ENCODE measurements around the gene CTSG. TPM values are rescaled to one million over a fixed set of nuclear protein-coding genes. Genes with fewer than 3 reads are reported as not detected.
"Not testable (repeated sequence)": the region's sequence is repeated elsewhere in the genome, so short reads cannot be mapped to it uniquely, and the experiment has no call there.

CTSG gene, protein sequence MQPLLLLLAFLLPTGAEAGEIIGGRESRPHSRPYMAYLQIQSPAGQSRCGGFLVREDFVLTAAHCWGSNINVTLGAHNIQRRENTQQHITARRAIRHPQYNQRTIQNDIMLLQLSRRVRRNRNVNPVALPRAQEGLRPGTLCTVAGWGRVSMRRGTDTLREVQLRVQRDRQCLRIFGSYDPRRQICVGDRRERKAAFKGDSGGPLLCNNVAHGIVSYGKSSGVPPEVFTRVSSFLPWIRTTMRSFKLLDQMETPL
- 2.2 TPM for total RNA-seq
- long read RNA-seq, partial matches to known transcripts: 0 of 2 reads
- long read RNA-seq, other reads (novel, unspliced or antisense): 0 of 2 reads

DNA sequence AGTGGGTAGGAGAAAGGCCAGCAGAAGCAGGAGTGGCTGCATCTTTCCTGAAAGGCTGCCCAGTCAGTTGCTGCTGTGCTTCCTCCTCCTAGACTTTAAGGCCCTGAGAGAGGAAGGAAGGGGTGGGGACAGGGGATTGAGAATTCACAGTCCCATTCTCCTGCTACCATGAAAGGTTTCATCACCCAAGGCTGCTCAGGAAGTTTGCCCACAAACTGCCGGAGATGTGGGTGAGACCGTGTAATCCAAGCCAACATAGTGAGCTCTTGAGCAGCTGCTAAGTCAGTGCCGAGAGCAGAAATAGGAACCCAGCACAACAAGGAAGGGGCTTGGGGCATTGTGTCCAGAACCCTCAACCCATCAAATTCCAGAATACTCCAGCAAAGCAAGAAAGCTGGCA, at the start of gene CTSG:
TSS of gene CTSG (minus strand) at position 69 of the 400 bp plus-strand sequence. CDS start at position 42, 27 bp downstream.
- intact Hi-C loops (cut with DNase I): no loop called here
- DNase-seq (ENCODE audit: low spot score): no peak

DNA sequence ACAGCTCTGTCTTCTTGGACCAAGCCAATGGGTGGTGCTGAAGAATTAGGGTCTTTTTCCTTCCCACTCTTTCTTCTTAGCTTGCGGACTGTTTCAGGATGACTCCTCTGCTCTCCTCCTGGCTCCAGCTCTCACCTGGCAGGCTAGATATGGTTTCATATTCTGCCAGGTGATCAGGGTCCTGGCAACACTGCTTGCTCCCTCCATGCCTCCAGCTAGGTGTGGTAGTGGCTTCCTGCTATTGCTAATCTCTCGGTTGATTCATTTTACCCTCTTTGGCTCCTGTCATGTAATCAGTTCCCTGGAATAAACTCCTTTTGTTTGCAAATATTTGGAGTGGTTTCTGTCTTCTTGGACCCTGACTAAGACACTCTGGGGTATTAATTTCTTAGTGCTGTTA, 37.7 kb upstream of the CTSG start:
- no peak for DNase-seq (ENCODE audit: low spot score)
- intact Hi-C loops (cut with DNase I): no loop called here

DNA sequence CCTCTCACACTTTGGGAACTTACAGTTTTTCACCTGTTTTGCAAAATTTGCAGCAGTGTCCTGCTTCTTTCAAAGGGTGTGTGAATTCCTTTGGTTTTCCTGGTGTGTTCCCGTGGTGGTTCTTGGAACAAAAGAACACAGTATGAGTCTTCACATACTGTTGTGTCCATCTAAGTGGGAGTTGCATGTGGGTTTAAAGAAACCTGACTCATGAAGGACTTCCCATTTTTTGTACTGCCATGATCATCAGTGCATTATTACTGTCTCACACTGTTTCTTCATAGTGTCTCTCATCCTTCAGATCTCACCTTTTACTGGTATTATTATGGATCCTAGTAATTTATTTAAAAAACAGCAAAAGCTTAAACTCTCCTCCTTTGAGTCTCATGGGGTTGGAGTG, 37.2 kb upstream of the CTSG start:
- DNase-seq (ENCODE audit: low spot score): no peak
- intact Hi-C loops (cut with DNase I): no loop called here

DNA sequence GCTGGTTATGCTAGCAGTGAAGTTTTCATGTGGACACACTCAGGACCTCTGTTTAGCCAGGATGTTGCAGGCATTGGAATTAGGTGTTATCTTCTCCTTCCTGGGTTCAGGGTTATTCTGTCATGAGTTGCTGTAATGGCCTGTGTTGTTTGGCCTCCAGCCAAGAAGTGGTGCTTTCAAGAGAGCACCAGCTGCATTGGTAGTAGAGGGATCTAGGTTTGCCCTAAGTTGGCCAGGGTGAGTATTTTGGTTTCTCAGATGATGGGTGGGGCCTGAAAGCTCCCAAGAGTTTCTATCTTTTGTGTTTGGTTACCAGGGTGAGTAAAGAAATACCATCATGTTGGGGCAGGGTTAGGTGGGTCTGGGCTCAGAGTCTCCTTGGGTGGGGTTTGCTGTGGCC, 36.1 kb upstream of the CTSG start:
- intact Hi-C loops (cut with DNase I): no loop called here
- DNase-seq (ENCODE audit: low spot score): no peak

DNA sequence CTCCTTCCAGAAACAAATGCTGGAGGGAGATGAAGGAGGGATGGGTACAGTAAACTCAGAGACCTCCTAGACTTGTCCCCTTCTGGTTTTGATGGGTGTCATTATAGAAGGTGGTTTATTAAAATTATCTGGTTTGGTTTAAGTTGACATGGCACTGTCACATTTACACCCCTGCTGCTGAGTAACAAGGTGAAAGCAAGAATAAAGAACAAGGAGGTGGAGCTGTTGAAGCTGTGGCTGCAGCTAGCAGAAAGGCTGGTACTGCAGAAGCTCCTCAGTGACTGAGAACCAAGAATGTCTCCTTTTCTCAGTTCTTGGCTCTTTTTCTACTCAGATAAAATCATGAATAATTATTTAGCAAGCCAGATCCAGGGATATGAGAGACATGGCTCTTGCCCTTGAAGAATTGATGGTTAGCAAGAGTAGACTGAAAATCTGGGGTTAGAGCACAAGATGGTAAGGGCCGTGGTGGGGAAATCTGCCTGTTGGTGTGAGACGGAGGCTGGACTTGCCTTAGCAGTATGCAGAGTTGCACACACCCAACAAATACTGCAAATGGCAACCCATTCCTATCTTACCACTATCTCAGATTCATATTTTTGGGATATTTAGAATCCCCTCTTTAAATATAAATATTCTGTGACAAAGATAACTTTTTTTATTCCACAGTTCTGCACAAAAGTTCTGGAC, 33.8 kb upstream of the CTSG start, which contains the start of gene GZMH:
TSS of gene GZMH (minus strand) at position 31 of the 690 bp plus-strand sequence. CDS start 72 bp downstream, outside the sequence.
- no peak for DNase-seq (ENCODE audit: low spot score)
- intact Hi-C loops (cut with DNase I): no loop called here

DNA sequence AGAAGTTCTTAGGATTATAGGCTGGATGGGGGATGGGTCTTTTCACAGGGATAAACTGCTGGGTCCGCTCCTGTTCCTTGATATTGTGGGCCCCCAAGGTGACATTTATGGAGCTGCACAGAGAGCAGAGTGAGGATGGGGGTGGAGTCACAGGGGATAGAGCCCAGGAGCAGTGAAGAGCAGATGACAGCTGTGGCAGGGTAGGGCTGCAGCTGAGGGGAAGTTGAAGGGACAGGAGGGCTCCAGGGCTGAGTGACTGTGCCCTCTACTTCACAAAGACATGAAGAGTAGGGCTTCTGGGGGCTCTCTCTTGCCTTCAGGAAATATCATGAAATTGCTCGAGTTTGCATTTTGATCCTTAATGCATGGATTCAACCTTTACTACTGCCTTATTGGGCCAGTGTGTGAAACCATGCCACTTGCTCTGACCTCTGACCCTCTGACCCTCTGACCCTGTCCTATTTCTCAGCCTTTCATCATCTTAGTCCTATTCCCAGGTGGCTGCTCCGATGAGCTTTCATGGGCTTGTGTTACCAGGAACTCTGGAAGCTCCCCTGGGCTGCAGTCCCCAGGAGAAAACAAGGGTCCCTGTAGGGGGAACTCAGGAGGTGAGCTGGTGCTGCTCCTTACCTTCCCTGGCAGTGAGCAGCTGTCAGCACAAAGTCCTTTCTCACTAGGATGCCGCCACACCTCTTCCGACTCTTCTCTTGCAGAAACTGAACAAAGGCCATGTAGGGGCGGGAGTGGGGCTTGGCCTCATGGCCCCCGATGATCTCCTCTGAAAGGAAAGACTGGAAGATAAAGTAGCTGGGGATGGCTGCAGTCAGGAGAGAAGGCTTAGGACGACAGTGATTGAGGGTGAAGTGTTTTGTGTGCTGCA, 31.8 kb upstream of the CTSG start:
- intact Hi-C loops (cut with DNase I): no loop called here
- peak; percentile 43 for DNase-seq (ENCODE audit: low spot score)

DNA sequence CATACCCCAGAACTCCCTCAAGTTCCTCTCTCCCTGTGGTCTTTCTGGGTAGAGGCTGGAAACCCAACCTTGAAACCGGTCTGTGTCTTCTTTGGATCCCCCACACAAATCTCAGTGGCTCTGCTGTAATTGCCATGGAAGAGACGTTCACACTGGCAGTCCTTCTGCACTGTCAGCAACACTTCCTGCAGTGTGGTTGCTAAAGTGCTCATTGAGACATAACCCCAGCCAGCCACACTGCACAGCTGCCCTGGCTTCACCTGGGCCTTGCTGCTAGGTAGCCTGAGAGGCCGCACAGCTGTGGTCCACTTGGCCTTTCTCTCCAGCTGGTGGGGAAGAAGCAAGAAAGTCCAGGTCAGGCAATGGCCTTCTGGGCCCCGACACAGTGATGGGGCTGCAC, 31.0 kb upstream of the CTSG start:
- intact Hi-C loops (cut with DNase I): no loop called here
- DNase-seq (ENCODE audit: low spot score): peak; percentile 66

DNA sequence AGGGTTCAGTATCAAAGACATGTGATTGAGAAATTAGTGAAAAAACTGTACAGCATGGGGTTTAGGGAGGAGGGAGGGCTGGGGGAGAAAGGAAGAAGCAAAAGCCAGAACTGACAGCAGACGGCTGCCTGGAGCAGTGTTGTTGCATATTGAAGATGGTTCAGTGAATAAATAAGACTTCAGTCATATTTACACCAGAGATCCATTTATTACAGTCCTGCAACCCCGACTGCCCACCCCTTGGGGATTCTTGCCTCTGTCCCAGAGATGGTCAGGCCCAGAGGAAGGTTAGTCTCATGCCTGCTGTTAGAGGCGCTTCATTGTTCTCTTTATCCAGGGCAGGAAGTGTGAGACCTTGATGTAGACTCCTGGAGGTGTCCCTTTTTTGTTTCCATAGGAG, 30.2 kb upstream of the CTSG start:
- DNase-seq (ENCODE audit: low spot score): no peak
- intact Hi-C loops (cut with DNase I): no loop called here

DNA sequence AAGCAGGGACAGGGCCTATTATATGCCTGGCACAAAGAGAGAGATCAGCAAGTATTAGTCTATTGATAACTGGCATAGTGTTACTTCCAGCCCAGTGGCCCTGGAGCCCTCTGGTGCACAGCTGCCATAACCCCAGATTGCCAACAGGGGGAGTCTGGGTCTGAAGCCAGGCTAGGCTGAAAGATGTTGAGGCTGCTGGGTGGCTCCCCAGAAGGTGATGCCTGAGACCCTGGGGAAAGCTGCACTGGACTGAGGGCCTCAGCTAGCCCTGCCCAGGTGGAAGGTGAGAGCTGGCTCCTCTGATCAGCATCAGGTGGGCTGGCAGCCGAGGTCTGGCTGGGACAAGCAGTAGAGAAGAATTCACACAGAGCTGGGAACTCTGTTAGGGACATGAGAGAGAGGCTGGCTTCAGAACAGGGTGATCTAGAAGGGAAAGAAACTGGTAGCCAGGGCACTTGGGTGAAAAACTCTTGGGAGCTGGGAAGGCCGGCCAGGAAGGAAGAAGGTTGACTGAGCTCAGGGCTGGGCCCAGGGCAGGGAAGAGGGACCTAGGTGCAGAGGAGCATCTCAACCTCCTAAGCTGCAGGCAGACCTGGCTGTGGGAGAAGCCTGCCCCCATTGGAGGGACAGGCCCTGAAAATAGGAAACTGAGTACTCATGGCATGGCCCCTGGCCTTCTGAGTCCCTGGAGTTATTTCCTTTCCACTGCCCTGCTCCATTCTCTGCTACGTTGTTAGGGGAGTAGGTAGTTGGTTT, 29.6 kb upstream of the CTSG start:
- peak; percentile 53 for DNase-seq (ENCODE audit: low spot score)
- intact Hi-C loops (cut with DNase I): no loop called here

DNA sequence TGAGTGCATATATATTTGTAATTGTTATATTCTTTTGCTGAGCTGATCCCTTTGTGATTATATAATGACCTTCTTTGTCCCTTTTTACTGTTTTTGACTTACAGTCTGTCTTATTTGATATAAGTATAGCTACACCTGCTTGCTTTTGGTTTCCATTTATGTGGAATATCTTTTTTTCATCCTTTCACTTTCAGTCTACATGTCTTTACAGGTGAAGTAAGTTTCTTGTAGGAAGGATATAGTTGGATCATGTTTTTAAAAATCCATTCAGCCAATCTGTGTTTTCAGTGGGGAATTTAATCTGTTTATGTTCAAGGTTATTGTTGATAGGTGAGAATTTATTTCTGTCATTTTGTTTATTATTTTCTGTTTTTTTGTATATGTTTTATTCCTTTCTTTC, 21.4 kb upstream of the CTSG start:
- intact Hi-C loops (cut with DNase I): no loop called here
- no peak for DNase-seq (ENCODE audit: low spot score)

DNA sequence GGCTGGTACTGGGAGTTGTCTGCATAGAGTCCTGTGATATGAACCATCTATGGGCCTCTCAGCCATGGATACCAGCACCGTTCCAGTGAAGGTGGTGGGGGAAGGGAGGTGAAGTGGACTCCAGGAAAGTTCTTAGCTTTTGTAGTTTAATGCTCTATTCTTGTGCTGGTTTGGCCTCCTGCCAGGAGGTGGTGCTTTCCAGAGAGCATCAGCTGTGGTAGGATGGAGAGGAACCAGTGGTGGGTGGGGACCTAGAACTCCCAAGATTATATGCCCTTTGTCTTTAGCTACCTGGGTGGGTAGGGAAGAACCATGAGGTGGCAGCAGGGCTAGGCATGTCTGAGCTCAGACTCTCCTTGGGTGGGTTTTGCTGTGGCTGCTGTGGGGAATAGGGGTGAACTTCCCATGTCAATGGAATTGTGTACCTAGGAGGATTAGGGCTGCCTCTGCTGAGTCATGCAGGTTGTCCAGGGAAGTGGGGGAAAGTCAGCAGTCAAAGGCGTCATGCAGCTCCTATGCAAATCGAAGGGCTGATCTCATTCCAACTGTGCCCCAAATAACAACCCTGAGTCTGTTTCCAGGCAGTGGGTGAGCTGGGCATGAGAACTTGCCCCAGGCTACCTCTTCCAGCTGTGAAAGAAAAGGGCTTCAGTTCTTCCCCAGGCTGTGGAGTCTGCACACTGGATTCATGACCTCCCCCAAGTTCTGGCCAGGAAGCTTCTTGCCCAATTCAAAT, 19.2 kb upstream of the CTSG start:
- no peak for DNase-seq (ENCODE audit: low spot score)

DNA sequence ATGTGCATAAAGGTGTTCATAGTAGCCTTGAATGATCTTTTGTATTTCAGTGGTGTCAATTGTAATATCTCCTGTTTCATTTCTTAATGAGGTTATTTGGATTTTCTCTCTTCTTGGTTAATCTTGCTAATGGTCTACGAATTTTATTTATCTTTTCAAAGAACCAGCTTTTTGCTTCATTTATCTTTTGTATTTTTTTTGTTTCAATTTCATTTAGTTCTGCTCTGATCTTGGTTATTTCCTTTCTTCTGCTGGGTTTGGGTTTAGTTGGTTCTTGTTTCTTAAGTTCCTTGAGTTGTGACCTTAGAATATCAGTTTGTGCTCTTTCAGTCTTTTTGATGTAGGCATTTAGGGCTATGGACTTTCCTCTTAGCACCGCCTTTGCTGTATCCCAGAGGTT, 15.0 kb upstream of the CTSG start:
- intact Hi-C loops (cut with DNase I); DNase-seq (ENCODE audit: low spot score): not testable (repeated sequence)

More for the DNA sequence above, 19.2 kb upstream of the CTSG start:
- intact Hi-C loops (cut with DNase I): no loop called here

DNA sequence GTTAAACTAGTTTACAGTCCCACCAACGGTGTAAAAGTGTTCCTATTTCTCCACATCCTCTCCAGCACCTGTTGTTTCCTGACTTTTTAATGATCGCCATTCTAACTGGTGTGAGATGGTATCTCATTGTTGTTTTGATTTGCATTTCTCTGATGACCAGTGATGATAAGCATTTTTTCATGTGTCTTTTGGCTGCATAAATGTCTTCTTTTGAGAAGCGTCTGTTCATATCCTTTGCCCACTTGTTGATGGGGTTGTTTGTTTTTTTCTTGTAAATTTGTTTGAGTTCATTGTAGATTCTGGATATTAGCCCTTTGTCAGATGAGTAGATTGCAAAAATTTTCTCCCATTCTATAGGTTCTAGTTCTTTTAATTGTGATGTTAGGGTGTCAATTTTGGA, 8.4 kb upstream of the CTSG start:
- DNase-seq (ENCODE audit: low spot score); intact Hi-C loops (cut with DNase I): not testable (repeated sequence)

DNA sequence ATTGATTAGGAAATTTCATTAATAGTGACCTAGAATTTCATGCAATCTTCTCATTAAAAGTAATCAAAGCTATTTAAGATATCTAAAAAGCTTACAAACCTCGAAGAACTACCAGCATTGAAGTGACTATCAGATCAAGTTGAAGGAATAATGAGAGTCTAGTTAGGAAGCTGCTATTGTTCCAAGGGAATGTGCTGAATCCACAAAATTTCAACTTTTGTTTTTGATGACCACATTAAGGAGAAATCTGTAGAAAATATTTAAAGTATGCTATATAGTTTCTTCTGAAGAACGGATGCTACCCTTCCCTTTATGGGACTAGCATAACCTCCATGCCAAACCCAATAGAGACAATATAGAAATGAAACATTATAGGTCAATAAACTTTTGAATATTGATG, 2.5 kb upstream of the CTSG start:
- intact Hi-C loops (cut with DNase I): no loop called here
- DNase-seq (ENCODE audit: low spot score): no peak

DNA sequence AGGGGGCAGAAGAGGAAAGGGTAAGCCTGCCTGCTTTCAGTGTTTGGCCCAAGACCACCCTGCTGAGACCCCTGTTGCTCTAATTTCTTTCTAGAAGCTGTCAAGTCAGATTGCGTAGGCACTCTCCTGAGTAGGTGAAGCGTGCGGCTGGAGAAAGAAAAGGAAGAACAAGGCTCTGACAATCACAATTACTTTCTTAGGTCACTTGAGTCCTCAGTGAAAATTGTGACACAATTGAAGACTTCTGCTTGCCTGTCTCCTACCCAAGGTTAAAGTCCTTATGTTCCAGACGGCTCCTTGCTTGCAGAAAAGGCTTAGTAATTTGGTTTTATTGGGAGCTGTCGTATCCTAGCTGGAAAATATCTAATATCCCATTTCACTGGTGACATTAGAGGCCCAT, 721 bp upstream of the CTSG start:
- intact Hi-C loops (cut with DNase I): no loop called here
- DNase-seq (ENCODE audit: low spot score): no peak

DNA sequence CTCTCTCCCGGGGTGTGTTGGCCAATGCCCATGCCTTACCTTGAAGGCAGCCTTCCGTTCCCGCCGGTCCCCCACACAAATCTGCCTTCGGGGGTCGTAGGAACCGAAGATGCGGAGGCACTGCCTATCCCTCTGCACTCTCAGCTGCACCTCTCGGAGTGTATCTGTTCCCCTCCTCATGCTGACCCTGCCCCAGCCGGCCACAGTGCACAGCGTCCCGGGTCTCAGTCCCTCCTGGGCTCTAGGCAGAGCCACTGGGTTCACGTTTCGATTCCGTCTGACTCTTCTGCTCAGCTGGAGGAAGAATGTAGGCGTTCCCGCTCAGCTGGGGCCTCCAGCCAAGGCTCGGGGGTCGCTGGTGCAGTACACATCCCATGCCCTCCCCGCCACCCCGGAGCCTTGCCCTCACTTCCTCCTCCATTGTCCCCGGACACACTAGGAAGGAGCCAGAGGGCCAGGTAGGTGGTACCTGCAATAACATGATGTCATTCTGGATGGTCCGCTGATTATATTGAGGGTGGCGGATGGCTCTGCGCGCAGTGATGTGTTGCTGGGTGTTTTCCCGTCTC, 1.8 kb downstream of the CTSG start:
- intact Hi-C loops (cut with DNase I): no loop called here
- DNase-seq (ENCODE audit: low spot score): no peak

DNA sequence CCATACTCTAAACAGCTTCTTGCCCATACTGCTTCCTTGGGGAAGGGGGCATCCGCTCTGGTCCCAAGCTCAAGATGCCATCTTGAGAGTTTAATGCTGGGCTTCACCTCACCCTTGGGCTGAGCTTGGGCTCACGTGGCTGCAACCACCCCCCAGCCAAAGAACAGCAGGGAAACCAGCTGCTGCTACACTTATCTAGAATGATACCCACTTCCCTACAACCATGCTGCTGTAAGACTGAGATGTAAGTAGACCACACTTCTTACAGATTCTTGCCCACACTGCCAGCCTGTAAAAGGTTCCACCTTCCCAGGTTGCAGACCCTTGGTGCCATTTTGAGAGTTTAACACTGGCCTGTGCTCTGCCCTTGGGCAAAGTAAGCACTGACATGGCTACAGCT, 9.7 kb downstream of the CTSG start:
- intact Hi-C loops (cut with DNase I): no loop called here
- no peak for DNase-seq (ENCODE audit: low spot score)

DNA sequence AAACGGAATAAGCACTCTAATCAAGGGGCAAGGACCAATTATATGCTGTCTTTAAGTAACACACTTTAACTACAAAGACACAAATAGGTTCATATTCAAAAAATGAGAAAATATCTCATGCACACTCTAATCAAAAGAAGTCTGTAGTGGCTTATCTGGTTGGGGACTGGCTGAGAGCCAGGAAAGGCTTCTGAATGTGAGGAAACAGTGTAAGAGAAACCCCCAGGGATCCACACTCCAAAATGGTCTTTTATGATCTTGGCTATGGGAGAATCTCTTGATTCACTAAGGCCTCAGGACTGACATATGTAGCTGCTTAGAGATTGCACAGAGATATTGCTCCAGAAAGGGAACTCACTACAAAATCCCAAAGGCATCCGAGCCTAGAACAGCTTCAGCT, 10.3 kb downstream of the CTSG start:
- intact Hi-C loops (cut with DNase I): no loop called here
- no peak for DNase-seq (ENCODE audit: low spot score)

DNA sequence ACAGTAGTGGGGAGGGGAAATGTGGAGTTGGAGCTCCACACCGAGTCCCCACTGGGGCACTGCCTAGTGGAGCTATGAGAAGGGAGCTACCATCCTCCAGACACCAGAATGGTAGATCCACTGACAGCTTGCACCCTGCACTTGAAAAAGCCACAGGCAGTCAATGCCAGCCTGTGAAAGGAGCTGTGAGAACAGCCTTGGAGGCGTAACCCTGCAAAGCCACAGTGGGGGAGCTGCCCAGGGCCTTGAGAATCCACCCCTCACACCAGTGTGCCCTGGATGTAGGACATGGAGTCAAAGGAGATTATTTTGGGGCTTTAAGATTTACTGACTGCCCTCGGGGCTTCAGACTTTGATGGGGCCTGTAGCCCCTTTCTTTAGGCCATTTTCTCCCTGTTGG, 12.5 kb downstream of the CTSG start:
- intact Hi-C loops (cut with DNase I): no loop called here
- no peak for DNase-seq (ENCODE audit: low spot score)
